MM.1S (cell line): ENCODE data around the gene APC2.

ENCODE experiments used
- DNase-seq: peaks from one replicate; pipeline ENCODE4 v3.0.0-alpha.2; 2015
- H2AFZ ChIP-seq: fragments of 300-600 bp; sonication (generic); 2 replicates; pipeline ENCODE4 v1.6.0; 2016; ENCODE audit warnings: antibody characterized with exemption, low read length
- H3F3A ChIP-seq: fragments of 300-600 bp; sonication (generic); 2 replicates; pipeline ENCODE4 v1.6.1; 2016; ENCODE audit warnings: mild to moderate bottlenecking, antibody characterized with exemption, low read length, moderate library complexity, mixed read lengths; ENCODE audit not compliant: insufficient read depth
- H3K27ac ChIP-seq: fragments of 300-600 bp; sonication (generic); 2 replicates; pipeline ENCODE4 v1.5.1; 2016; ENCODE audit warnings: mild to moderate bottlenecking, low read length
- H3K27me3 ChIP-seq: fragments of 300-600 bp; sonication (generic); replicated peaks from 2 replicates; pipeline ENCODE4 v1.6.0; 2016; ENCODE audit warnings: low read length; ENCODE audit not compliant: insufficient read depth
- H3K36me3 ChIP-seq: fragments of 300-600 bp; sonication (generic); replicated peaks from 2 replicates; pipeline ENCODE4 v1.6.1; 2016; ENCODE audit warnings: mild to moderate bottlenecking, low read length, mixed read lengths; ENCODE audit not compliant: insufficient read depth
- H3K4me1 ChIP-seq: fragments of 300-600 bp; sonication (generic); 2 replicates; pipeline ENCODE4 v1.6.1; 2016; ENCODE audit warnings: low read length, mixed read lengths
- H3K4me2 ChIP-seq: fragments of 300-600 bp; sonication (generic); 2 replicates; pipeline ENCODE4 v1.6.0; 2016; ENCODE audit warnings: low read depth, low read length
- H3K4me3 ChIP-seq: fragments of 300-600 bp; sonication (generic); 2 replicates; pipeline ENCODE4 v1.5.1; 2016; ENCODE audit warnings: low read length, mixed read lengths
- H3K79me2 ChIP-seq: fragments of 300-600 bp; sonication (generic); 2 replicates; pipeline ENCODE4 v1.6.1; 2016; ENCODE audit warnings: mixed run types, low read length, mixed read lengths
- H3K9ac ChIP-seq: fragments of 300-600 bp; sonication (generic); 2 replicates; pipeline ENCODE4 v1.6.1; 2016; ENCODE audit warnings: low read length, mixed read lengths
- H3K9me2 ChIP-seq: fragments of 300-600 bp; sonication (generic); replicated peaks from 2 replicates; pipeline ENCODE4 v1.6.1; 2016; ENCODE audit warnings: mild to moderate bottlenecking, low read length, mixed read lengths; ENCODE audit not compliant: insufficient read depth
- H3K9me3 ChIP-seq: fragments of 300-600 bp; sonication (generic); replicated peaks from 2 replicates; pipeline ENCODE4 v1.6.1; 2016; ENCODE audit warnings: mild to moderate bottlenecking, low read length, mixed read lengths; ENCODE audit not compliant: insufficient read depth
- H4K20me1 ChIP-seq: fragments of 300-600 bp; sonication (generic); 2 replicates; pipeline ENCODE4 v1.6.1; 2016; ENCODE audit warnings: mild to moderate bottlenecking, low read length, moderate library complexity, mixed read lengths; ENCODE audit not compliant: insufficient read depth
- CTCF ChIP-seq: fragments of 300-600 bp; sonication (generic); IDR thresholded peaks from 2 replicates; pipeline ENCODE4 v1.5.1; 2016; ENCODE audit warnings: antibody characterized with exemption, low read length, mixed read lengths
- EZH2 ChIP-seq: fragments of 300-600 bp; sonication (generic); optimal IDR thresholded peaks from 2 replicates; pipeline ENCODE3; 2017; ENCODE audit warnings: low read depth, mild to moderate bottlenecking, antibody characterized with exemption, low read length, mixed read lengths
- EZH2phosphoT487 ChIP-seq: fragments of 300-600 bp; sonication (generic); IDR thresholded peaks from 2 replicates; pipeline ENCODE4 v1.6.1; 2018; ENCODE audit warnings: antibody characterized with exemption, low read length

The APC2 gene

GRCh38 chr19:1455002-1455335 lies 5.0 kb downstream of the APC2 start:
- Histone ChIP-seq H3K27ac (peak overlapping the region; percentile 56; the same call in 1 of the 2 replicates), H3K27me3 (peaks cover 61% of the 10 kb centered on the region), H3K4me3 (peak overlapping the region; percentile 43), H3K79me2 (no peaks in the 10 kb centered on the region), H4K20me1 (no peaks in the 10 kb centered on the region), H3K4me1 (peaks cover 13% of the 10 kb centered on the region; the same call in 1 of the 2 replicates), H3K4me2 (peak overlapping the region; percentile 88), H3K9me2 (no peaks in the 10 kb centered on the region), H3K9ac (peak overlapping the region; percentile 26; the same call in 1 of the 2 replicates), H3K9me3 (no peaks in the 10 kb centered on the region), H3K36me3 (no peaks in the 10 kb centered on the region), H3F3A (peaks cover 12% of the 10 kb centered on the region), H2AFZ (peak overlapping the region; percentile 62)
- TF ChIP-seq CTCF = no peak
- peak; percentile 70 for DNase-seq

- H3K9me2 ChIP-seq = no peaks in the 10 kb centered on the region
- peak overlapping the region; percentile 43 for H3K4me3 ChIP-seq
- no peaks in the 10 kb centered on the region for H3K36me3 ChIP-seq
- TF ChIP-seq CTCF (no peak), EZH2phosphoT487 (no peak), EZH2 (no peak)
- DNase-seq = peak; percentile 94
- H3K9ac ChIP-seq = peak overlapping the region; percentile 26; the same call in 1 of the 2 replicates
- H3K4me2 ChIP-seq = peak overlapping the region; percentile 88
- peaks cover 12% of the 10 kb centered on the region for H3F3A ChIP-seq
- H3K79me2 ChIP-seq = no peaks in the 10 kb centered on the region
- H4K20me1 ChIP-seq = no peaks in the 10 kb centered on the region
- H2AFZ ChIP-seq = peak overlapping the region; percentile 62
- no peaks in the 10 kb centered on the region for H3K9me3 ChIP-seq
- peaks cover 13% of the 10 kb centered on the region; the same call in 1 of the 2 replicates for H3K4me1 ChIP-seq
- H3K27me3 ChIP-seq = peaks cover 56% of the 10 kb centered on the region
- peak overlapping the region; percentile 56; the same call in 1 of the 2 replicates for H3K27ac ChIP-seq
Observed at GRCh38 chr19:1455336-1456120, 5.6 kb downstream of the APC2 start.

GRCh38 chr19:1456121-1456900 lies 6.4 kb downstream of the APC2 start:
- Histone ChIP-seq H3K27me3 (peaks cover 48% of the 10 kb centered on the region), H3K27ac (no peak overlapping the region), H3K4me3 (no peak overlapping the region)

More at GRCh38 chr19:1456121-1456900, 6.4 kb downstream of the APC2 start:
- no peaks in the 10 kb centered on the region for H3K9me3 ChIP-seq
- peak overlapping the region; percentile 88; the same call in 1 of the 2 replicates for H3K4me2 ChIP-seq
- no peak overlapping the region for H3K9ac ChIP-seq
- H3F3A ChIP-seq = peaks cover 12% of the 10 kb centered on the region
- no peak overlapping the region for H2AFZ ChIP-seq
- no peaks in the 10 kb centered on the region for H3K79me2 ChIP-seq
- no peaks in the 10 kb centered on the region for H3K9me2 ChIP-seq
- no peaks in the 10 kb centered on the region for H3K36me3 ChIP-seq
- no peak for TF ChIP-seq EZH2phosphoT487
- TF ChIP-seq EZH2 = no peak
- no peak for TF ChIP-seq CTCF
- peaks cover 13% of the 10 kb centered on the region; the same call in 1 of the 2 replicates for H3K4me1 ChIP-seq
- DNase-seq = no peak
- H4K20me1 ChIP-seq = no peaks in the 10 kb centered on the region
